ENCODE data around the gene METRNL.
A peak's percentile ranks its signal among the peaks of the same experiment; 100 is the strongest.
"Not testable (repeated sequence)": the region's sequence is repeated elsewhere in the genome, so short reads cannot be mapped to it uniquely, and the experiment has no call there.

METRNL gene

GRCh38 chr17:83046448-83047181, 32.8 kb upstream of the METRNL start:
- ChIA-PET CTCF (no interaction called here), POLR2A (no interaction called here)
- TF ChIP-seq CTCF (IDR thresholded peaks at IDR 0.05; ENCODE audit: control extremely low read depth, extremely low read depth, low read depth, missing control alignments) = no peak
- DNase-seq (ENCODE audit: extremely low spot score) = no peak

GRCh38 chr17:83047182-83047478, 32.3 kb upstream of the METRNL start:
- POLR2A ChIA-PET = no interaction called here
- CTCF ChIA-PET = no interaction called here
- TF ChIP-seq CTCF (IDR thresholded peaks at IDR 0.05; ENCODE audit: control extremely low read depth, extremely low read depth, low read depth, missing control alignments) = no peak
- DNase-seq (ENCODE audit: extremely low spot score) = no peak

DNA sequence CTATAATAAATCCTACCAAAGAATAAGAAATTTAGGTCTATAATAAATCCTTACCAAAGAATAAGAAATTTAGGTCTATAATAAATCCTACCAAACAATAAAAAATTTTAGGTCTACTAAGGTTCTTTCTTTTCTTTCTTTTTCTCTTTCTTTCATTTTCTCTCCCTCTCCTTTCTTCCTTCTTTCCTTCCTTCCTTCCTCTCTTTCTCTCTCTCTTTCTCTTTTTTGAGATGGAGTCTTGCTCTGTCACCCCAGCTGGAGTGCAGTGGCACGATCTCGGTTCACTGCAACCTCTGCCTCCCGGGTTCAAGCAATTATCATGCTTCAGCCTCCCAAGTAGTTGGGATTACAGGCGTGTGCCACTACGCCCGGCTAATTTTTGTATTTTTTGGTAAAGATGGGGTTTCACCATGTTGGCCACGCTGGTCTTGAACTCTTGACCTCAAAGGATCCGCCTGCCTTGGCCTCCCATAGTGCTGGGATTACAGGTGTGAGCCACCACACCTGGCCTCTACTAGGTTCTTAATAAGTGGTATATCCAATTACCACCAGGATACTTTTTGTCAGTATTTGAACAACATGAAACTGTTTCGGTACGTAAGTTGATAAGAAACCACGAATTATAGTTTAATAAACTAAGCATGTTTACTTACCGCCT, 31.5 kb upstream of the METRNL start:
- CTCF ChIA-PET; DNase-seq (ENCODE audit: extremely low spot score): not testable (repeated sequence)
- POLR2A ChIA-PET = interaction anchor here (0.7 kb wide), 1 partner anchor 15 kb away, joined by 3 read pairs; no protein-coding TSS in a partner anchor

GRCh38 chr17:83050651-83051395, 28.6 kb upstream of the METRNL start:
- ChIA-PET CTCF (no interaction called here), POLR2A (no interaction called here)
- no peak for DNase-seq (ENCODE audit: extremely low spot score)
- TF ChIP-seq CTCF (IDR thresholded peaks at IDR 0.05; ENCODE audit: control extremely low read depth, extremely low read depth, low read depth, missing control alignments) = no peak

- no peak for TF ChIP-seq CTCF (IDR thresholded peaks at IDR 0.05; ENCODE audit: control extremely low read depth, extremely low read depth, low read depth, missing control alignments)
- ChIA-PET POLR2A (no interaction called here), CTCF (no interaction called here)
- peak; percentile 100 for DNase-seq (ENCODE audit: extremely low spot score)
Measured at GRCh38 chr17:83051396-83052240, 27.8 kb upstream of the METRNL start.

DNA sequence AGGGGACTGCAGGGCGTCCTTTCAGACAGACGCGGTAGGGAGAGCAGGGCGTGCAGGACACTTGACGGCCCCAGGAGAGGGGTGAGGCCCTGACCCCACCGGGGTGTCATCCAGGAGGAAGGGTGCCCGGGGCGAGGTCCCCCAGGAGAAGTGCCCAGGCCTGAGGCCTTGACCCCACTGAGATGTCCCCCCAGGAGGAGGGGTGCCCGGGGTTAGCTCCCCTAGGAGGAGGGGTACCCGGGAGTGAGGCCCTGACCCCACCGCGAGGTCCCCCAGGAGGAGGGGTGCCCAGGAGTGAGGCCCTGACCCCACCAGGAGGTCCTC, 27.2 kb upstream of the METRNL start:
- no peak for DNase-seq (ENCODE audit: extremely low spot score)
- TF ChIP-seq CTCF (IDR thresholded peaks at IDR 0.05; ENCODE audit: control extremely low read depth, extremely low read depth, low read depth, missing control alignments) = no peak
- ChIA-PET CTCF (interaction anchor here (0.8 to 1.3 kb wide), 2 partner anchors 9 to 138 kb away, joined by 3 read pairs; no protein-coding TSS in a partner anchor), POLR2A (no interaction called here)

Measured in GM10248 (cell line).